Measurements from ENCODE around the gene IL12RB2.

- TF ChIP-seq POLR2AphosphoS5 (IDR thresholded peaks at IDR 0.05) (no peak), CTCF (IDR thresholded peaks at IDR 0.05) (no peak), POLR2A (IDR thresholded peaks at IDR 0.05) (no peak), EP300 (IDR thresholded peaks at IDR 0.05) (no peak)
Measured at GRCh38 chr1:67371681-67372080, 64.0 kb downstream of the IL12RB2 start.

All from suprapubic skin (tissue), 4 donors.